ENCODE results near the gene ACTC1.

ACTC1 gene

DNA sequence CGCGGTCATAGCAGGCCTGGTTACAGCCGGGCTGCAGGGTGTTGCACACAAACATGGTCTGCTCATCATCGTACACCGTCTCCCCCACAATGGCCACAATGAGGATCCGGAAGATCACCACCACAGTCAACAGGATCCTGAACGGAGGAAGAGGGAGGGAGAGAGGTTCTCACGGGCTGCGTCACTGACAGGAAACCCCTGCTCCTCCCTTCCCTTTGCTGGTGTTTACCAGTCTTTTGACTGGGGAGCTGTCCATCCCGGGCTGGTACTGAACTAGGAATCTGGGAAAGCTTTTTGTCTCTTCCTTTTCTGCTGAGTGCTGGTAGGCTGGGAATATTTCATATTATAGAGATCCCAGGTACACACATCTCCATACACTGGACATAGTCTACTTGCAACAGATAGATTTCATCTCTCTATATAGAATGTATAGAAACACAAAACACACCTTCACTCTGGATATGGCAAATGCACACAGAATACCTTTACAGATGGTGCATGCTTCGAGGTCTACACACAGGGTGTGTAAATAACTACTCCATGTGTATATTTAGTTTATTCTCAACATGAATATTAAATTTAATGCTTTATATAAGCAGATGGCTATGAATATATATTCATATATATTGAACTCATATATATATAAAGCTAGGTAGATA lies 42.0 kb downstream of the ACTC1 start:
- no peak overlapping the region for H3K4me3 ChIP-seq (ENCODE audit: low read depth, low read length)
- DNase-seq (ENCODE audit: low read depth): no peak
- TF ChIP-seq, protein P1, sequence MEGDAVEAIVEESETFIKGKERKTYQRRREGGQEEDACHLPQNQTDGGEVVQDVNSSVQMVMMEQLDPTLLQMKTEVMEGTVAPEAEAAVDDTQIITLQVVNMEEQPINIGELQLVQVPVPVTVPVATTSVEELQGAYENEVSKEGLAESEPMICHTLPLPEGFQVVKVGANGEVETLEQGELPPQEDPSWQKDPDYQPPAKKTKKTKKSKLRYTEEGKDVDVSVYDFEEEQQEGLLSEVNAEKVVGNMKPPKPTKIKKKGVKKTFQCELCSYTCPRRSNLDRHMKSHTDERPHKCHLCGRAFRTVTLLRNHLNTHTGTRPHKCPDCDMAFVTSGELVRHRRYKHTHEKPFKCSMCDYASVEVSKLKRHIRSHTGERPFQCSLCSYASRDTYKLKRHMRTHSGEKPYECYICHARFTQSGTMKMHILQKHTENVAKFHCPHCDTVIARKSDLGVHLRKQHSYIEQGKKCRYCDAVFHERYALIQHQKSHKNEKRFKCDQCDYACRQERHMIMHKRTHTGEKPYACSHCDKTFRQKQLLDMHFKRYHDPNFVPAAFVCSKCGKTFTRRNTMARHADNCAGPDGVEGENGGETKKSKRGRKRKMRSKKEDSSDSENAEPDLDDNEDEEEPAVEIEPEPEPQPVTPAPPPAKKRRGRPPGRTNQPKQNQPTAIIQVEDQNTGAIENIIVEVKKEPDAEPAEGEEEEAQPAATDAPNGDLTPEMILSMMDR (IDR thresholded peaks at IDR 0.05; ENCODE audit: insufficient read depth, low read depth, low read length, missing control alignments): no peak

DNA sequence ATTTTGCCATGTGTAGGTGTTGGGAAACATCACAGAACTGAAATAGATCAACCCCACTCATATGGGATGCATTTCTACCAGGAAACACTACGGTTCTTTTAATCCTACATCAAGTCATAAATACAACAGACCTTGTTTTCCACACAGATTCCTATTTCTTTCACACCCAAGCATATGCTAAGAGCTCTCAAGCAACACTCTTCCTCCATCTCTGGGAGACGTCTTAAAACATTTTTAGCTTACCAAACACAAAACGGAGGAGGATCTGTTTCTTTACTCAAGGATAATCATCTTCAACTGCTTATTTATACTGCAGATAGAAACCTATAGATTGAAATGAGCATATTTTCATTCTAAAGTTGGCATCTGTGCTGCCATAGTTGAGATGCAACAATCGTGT lies 45.7 kb downstream of the ACTC1 start:
- TF ChIP-seq, protein P1 (IDR thresholded peaks at IDR 0.05; ENCODE audit: insufficient read depth, low read depth, low read length, missing control alignments): no peak
- no peak overlapping the region for H3K4me3 ChIP-seq (ENCODE audit: low read depth, low read length)
- DNase-seq (ENCODE audit: low read depth): no peak
